ENCODE data around the gene TJAP1. TPM values are rescaled to one million over a fixed set of nuclear protein-coding genes. Genes with fewer than 3 reads are reported as not detected.
"Not testable (repeated sequence)": the region's sequence is repeated elsewhere in the genome, so short reads cannot be mapped to it uniquely, and the experiment has no call there.

The TJAP1 gene
- total RNA-seq, 1 donor from 2014 or later = 12.9 TPM

GRCh38 chr6:43497689-43498088, 20.3 kb downstream of the TJAP1 start:
- no peak overlapping the region for H3K27ac Mint-ChIP-seq
- Histone ChIP-seq H3K36me3 (no peaks in the 10 kb centered on the region), H3K4me1 (peaks cover 6% of the 10 kb centered on the region)

DNA sequence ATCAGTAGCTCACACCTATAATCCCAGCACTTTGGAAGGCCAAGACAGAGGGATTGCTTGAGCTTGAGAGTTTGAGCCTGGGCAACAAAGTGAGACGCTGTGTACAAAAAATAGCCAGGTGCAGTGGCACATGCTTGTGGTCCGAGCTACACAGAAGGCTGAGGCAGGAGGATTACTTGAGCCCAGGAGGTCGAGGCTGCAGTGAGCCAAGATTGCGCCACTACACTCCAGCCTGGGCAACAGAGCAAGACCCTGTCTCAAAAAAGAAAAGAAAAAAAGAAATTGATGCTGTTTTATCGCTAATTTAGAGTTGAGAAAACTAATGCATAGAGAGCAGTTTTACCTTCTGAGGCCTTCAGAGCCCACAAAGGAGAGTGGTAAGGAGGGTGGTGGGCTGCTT, 20.9 kb downstream of the TJAP1 start:
- H3K36me3 Mint-ChIP-seq = peaks cover 22% of the 10 kb centered on the region
- not testable (repeated sequence) for H3K9ac ChIP-seq; H3K79me2 ChIP-seq (ENCODE audit: low read depth); H3K9me3 Mint-ChIP-seq; DNase-seq (ENCODE audit: low spot score); H3K9me3 ChIP-seq (ENCODE audit: low read depth); H3K27me3 ChIP-seq; H3K36me3 ChIP-seq; H3K4me3 ChIP-seq; H3K4me1 Mint-ChIP-seq; H3K4me1 ChIP-seq; H3K27ac Mint-ChIP-seq; H3K4me3 Mint-ChIP-seq; H3K4me2 ChIP-seq; H3K27ac ChIP-seq; H3F3A ChIP-seq (ENCODE audit: low read depth); H3K27me3 Mint-ChIP-seq (ENCODE audit: insufficient read depth, low read depth); H2AFZ ChIP-seq (replicated peaks)
- H4K20me1 ChIP-seq (ENCODE audit: low read depth) = peaks cover 33% of the 10 kb centered on the region

More at GRCh38 chr6:43497689-43498088, 20.3 kb downstream of the TJAP1 start:
- Histone ChIP-seq H3K27ac (no peak overlapping the region), H4K20me1 (ENCODE audit: low read depth) (peaks cover 33% of the 10 kb centered on the region), H3K9me3 (ENCODE audit: low read depth) (no peaks in the 10 kb centered on the region), H3F3A (ENCODE audit: low read depth) (no peaks in the 10 kb centered on the region), H3K27me3 (no peaks in the 10 kb centered on the region), H3K4me2 (no peak overlapping the region), H3K4me3 (no peak overlapping the region), H2AFZ (replicated peaks) (no peak overlapping the region), H3K9ac (no peak overlapping the region), H3K79me2 (ENCODE audit: low read depth) (peaks cover 5% of the 10 kb centered on the region)
- TF ChIP-seq, protein P1, sequence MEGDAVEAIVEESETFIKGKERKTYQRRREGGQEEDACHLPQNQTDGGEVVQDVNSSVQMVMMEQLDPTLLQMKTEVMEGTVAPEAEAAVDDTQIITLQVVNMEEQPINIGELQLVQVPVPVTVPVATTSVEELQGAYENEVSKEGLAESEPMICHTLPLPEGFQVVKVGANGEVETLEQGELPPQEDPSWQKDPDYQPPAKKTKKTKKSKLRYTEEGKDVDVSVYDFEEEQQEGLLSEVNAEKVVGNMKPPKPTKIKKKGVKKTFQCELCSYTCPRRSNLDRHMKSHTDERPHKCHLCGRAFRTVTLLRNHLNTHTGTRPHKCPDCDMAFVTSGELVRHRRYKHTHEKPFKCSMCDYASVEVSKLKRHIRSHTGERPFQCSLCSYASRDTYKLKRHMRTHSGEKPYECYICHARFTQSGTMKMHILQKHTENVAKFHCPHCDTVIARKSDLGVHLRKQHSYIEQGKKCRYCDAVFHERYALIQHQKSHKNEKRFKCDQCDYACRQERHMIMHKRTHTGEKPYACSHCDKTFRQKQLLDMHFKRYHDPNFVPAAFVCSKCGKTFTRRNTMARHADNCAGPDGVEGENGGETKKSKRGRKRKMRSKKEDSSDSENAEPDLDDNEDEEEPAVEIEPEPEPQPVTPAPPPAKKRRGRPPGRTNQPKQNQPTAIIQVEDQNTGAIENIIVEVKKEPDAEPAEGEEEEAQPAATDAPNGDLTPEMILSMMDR (IDR thresholded peaks at IDR 0.05) = no peak
- TF ChIP-seq EZH2phosphoT487 (IDR thresholded peaks at IDR 0.05) = no peak
- DNase-seq (ENCODE audit: low spot score) = no peak
- no peak overlapping the region for H3K4me3 Mint-ChIP-seq
- H3K4me1 Mint-ChIP-seq = peaks cover 2% of the 10 kb centered on the region
- peaks cover 20% of the 10 kb centered on the region for H3K36me3 Mint-ChIP-seq
- H3K27me3 Mint-ChIP-seq (ENCODE audit: insufficient read depth, low read depth) = peaks cover 6% of the 10 kb centered on the region
- no peaks in the 10 kb centered on the region for H3K9me3 Mint-ChIP-seq

GRCh38 chr6:43499028-43499815, 21.9 kb downstream of the TJAP1 start:
- DNase-seq (ENCODE audit: low spot score) = no peak
- no peak overlapping the region for H3K9ac ChIP-seq
- no peaks in the 10 kb centered on the region for H3K27me3 ChIP-seq
- H3K4me3 ChIP-seq = no peak overlapping the region
- H3K4me1 ChIP-seq = peaks cover 6% of the 10 kb centered on the region
- H4K20me1 ChIP-seq (ENCODE audit: low read depth) = peaks cover 33% of the 10 kb centered on the region
- Mint-ChIP-seq H3K4me3 (no peak overlapping the region), H3K4me1 (no peaks in the 10 kb centered on the region), H3K27me3 (ENCODE audit: insufficient read depth, low read depth) (peaks cover 4% of the 10 kb centered on the region), H3K27ac (no peak overlapping the region), H3K9me3 (no peaks in the 10 kb centered on the region), H3K36me3 (peaks cover 25% of the 10 kb centered on the region)
- peaks cover 5% of the 10 kb centered on the region for H3K79me2 ChIP-seq (ENCODE audit: low read depth)
- no peaks in the 10 kb centered on the region for H3K9me3 ChIP-seq (ENCODE audit: low read depth)
- H3K4me2 ChIP-seq = no peak overlapping the region
- no peak overlapping the region for H2AFZ ChIP-seq (replicated peaks)
- no peaks in the 10 kb centered on the region for H3F3A ChIP-seq (ENCODE audit: low read depth)
- TF ChIP-seq EZH2phosphoT487 (IDR thresholded peaks at IDR 0.05) = no peak
- TF ChIP-seq, protein P1 (IDR thresholded peaks at IDR 0.05) = no peak
- TF ChIP-seq EZH2 (IDR thresholded peaks at IDR 0.05) = no peak
- H3K27ac ChIP-seq = no peak overlapping the region
- H3K36me3 ChIP-seq = no peaks in the 10 kb centered on the region

- peaks cover 31% of the 10 kb centered on the region for H3K36me3 Mint-ChIP-seq
- no peak for DNase-seq (ENCODE audit: low spot score)
- peaks cover 2% of the 10 kb centered on the region for H3K27me3 Mint-ChIP-seq (ENCODE audit: insufficient read depth, low read depth)
These were observed 23.6 kb downstream of the TJAP1 start for GRCh38 chr6:43500921-43501320.

More at GRCh38 chr6:43500921-43501320, 23.6 kb downstream of the TJAP1 start:
- TF ChIP-seq, protein P1 (IDR thresholded peaks at IDR 0.05) = no peak
- no peak for TF ChIP-seq EZH2 (IDR thresholded peaks at IDR 0.05)
- TF ChIP-seq EZH2phosphoT487 (IDR thresholded peaks at IDR 0.05) = no peak
- no peak overlapping the region for H3K27ac Mint-ChIP-seq
- H3K4me3 ChIP-seq = no peak overlapping the region
- H3K4me1 Mint-ChIP-seq = no peaks in the 10 kb centered on the region
- H2AFZ ChIP-seq (replicated peaks) = no peak overlapping the region
- H3F3A ChIP-seq (ENCODE audit: low read depth) = peaks cover 3% of the 10 kb centered on the region
- no peak overlapping the region for H3K4me3 Mint-ChIP-seq
- no peak overlapping the region for H3K27ac ChIP-seq
- H3K79me2 ChIP-seq (ENCODE audit: low read depth) = peaks cover 5% of the 10 kb centered on the region
- H3K27me3 ChIP-seq = no peaks in the 10 kb centered on the region
- no peaks in the 10 kb centered on the region for H3K9me3 Mint-ChIP-seq
- no peak overlapping the region for H3K4me2 ChIP-seq
- no peaks in the 10 kb centered on the region for H3K9me3 ChIP-seq (ENCODE audit: low read depth)
- peaks cover 3% of the 10 kb centered on the region for H3K4me1 ChIP-seq
- H4K20me1 ChIP-seq (ENCODE audit: low read depth) = peaks cover 20% of the 10 kb centered on the region
- no peaks in the 10 kb centered on the region for H3K36me3 ChIP-seq
- no peak overlapping the region for H3K9ac ChIP-seq

Measured in neural progenitor cell (in vitro differentiated cells).